Liver (tissue), 9 donors: ENCODE measurements around the gene EEA1. TPM values are rescaled to one million over a fixed set of nuclear protein-coding genes. Genes with fewer than 3 reads are reported as not detected.

Source experiments
- DNase-seq: peaks from one replicate; pipeline ENCODE4 v3.0.0-alpha.2; 2017; ENCODE audit warnings: low spot score
- H3K27ac ChIP-seq, 2 donors: one replicate each; pipeline ENCODE4 v1.7.0; 2013; ENCODE audit warnings: inconsistent platforms in 2 of 2, low read length in 2 of 2, control low read depth in 1 of 2, low read depth in 1 of 2, mild to moderate bottlenecking in 1 of 2
- H3K27me3 ChIP-seq, 4 donors: one replicate each; pipeline versions ENCODE4 v1.6.1 to v1.7.0; 2013; ENCODE audit warnings: low read length in 3 of 4, inconsistent platforms in 1 of 4, mild to moderate bottlenecking in 1 of 4, moderate library complexity in 1 of 4; ENCODE audit not compliant: control insufficient read depth in 4 of 4, insufficient read depth in 4 of 4
- H3K36me3 ChIP-seq, 4 donors: one replicate each; pipeline versions ENCODE4 v1.6.1 to v1.7.0; 2013; ENCODE audit warnings: low read length in 3 of 4, mild to moderate bottlenecking in 3 of 4, low read depth in 1 of 4, moderate library complexity in 1 of 4; ENCODE audit not compliant: control insufficient read depth in 4 of 4, insufficient read depth in 3 of 4
- H3K4me1 ChIP-seq, 4 donors: one replicate each; pipeline versions ENCODE4 v1.6.1 to v1.7.0; 2013; ENCODE audit warnings: low read length in 3 of 4, mild to moderate bottlenecking in 3 of 4, moderate library complexity in 1 of 4; ENCODE audit not compliant: control insufficient read depth in 4 of 4, insufficient read depth in 4 of 4
- H3K4me3 ChIP-seq, 3 donors: one replicate each; pipeline versions ENCODE4 v1.6.1 to v1.7.0; 2013; ENCODE audit warnings: low read length in 3 of 3, control low read depth in 1 of 3, low read depth in 1 of 3, mild to moderate bottlenecking in 1 of 3
- H3K9ac ChIP-seq, 2 donors: one replicate each; pipeline ENCODE4 v1.7.0; 2013; ENCODE audit warnings: low read length in 2 of 2, mild to moderate bottlenecking in 2 of 2, moderate library complexity in 2 of 2, control low read depth in 1 of 2, low read depth in 1 of 2
- H3K9me3 ChIP-seq, 4 donors: one replicate each; pipeline versions ENCODE4 v1.6.1 to v1.7.0; 2013; ENCODE audit warnings: low read length in 3 of 4; ENCODE audit not compliant: control insufficient read depth in 4 of 4
- EGR1 ChIP-seq, 2 donors: IDR thresholded peaks; 2 replicates each; pipeline ENCODE4 v1.6.1; 2016 to 2018; ENCODE audit warnings: antibody characterized with exemption in 2 of 2, low read depth in 2 of 2
- FOXA1 ChIP-seq: IDR thresholded peaks from 2 replicates; pipeline ENCODE4 v1.6.1; 2016; ENCODE audit warnings: antibody characterized with exemption
- FOXA2 ChIP-seq: IDR thresholded peaks from 2 replicates; pipeline ENCODE4 v1.6.1; 2016; ENCODE audit warnings: antibody characterized with exemption
- GABPA ChIP-seq, 2 donors: IDR thresholded peaks in 1 of 2; conservative IDR thresholded peaks in 1 of 2; 2 replicates each; pipeline ENCODE4 v1.6.1; 2016; ENCODE audit warnings: antibody characterized with exemption in 2 of 2, mild to moderate bottlenecking in 1 of 2, moderate library complexity in 1 of 2
- HNF4A ChIP-seq, 2 donors: conservative IDR thresholded peaks; 2 replicates each; pipeline ENCODE4 v1.6.1; 2016; ENCODE audit warnings: antibody characterized with exemption in 2 of 2, mild to moderate bottlenecking in 2 of 2
- HNF4G ChIP-seq: IDR thresholded peaks from 2 replicates; pipeline ENCODE4 v1.6.1; 2016; ENCODE audit warnings: antibody characterized with exemption
- JUND ChIP-seq, 2 donors: IDR thresholded peaks; 2 replicates each; pipeline ENCODE4 v1.6.1; 2016; ENCODE audit warnings: antibody characterized with exemption in 2 of 2
- NR2F2 ChIP-seq: IDR thresholded peaks from 2 replicates; pipeline ENCODE4 v1.6.1; 2016; ENCODE audit warnings: antibody characterized with exemption
- RAD21 ChIP-seq, 2 donors: IDR thresholded peaks; 2 replicates each; pipeline ENCODE4 v1.6.1; 2016; ENCODE audit warnings: antibody characterized with exemption in 2 of 2, mild to moderate bottlenecking in 2 of 2
- RXRA ChIP-seq, 2 donors: IDR thresholded peaks; 2 replicates each; pipeline ENCODE4 v1.6.1; 2017 to 2018; ENCODE audit warnings: antibody characterized with exemption in 2 of 2, mild to moderate bottlenecking in 1 of 2
- SP1 ChIP-seq: IDR thresholded peaks from 2 replicates; pipeline ENCODE4 v1.6.1; 2018; ENCODE audit warnings: antibody characterized with exemption, mild to moderate bottlenecking
- TAF1 ChIP-seq: conservative IDR thresholded peaks from 2 replicates; pipeline ENCODE4 v1.6.1; 2016; ENCODE audit warnings: antibody characterized with exemption, mild to moderate bottlenecking
- YY1 ChIP-seq: IDR thresholded peaks from 2 replicates; pipeline ENCODE4 v1.6.1; 2016; ENCODE audit warnings: antibody characterized with exemption, mild to moderate bottlenecking
- WGBS: extraction: QIAGEN DNeasy Blood & Tissue Kit; methylation state at CpG from one replicate; pipeline ENCODE4 v1.1.7; 2013; 5-methylcytosine and 5-hydroxymethylcytosine counted together
- polyA plus RNA-seq, 2 donors: library from polyadenylated mRNA; stranded (reverse) in 1 of 2; unstranded in 1 of 2; fragments of 200-250 nt in 1 of 2; fragments of >200 nt in 1 of 2; fragmentation: Nextera tagmentation in 1 of 2; extraction: Ambion mirVana in 1 of 2; gene quantifications; one replicate each; pipeline versions ENCODE4 v1.2.1 to v1.2.3, GENCODE V29; 2013 to 2015
- total RNA-seq, 2 donors: library from RNA; depleted of rRNA; stranded (reverse); fragments of >200 nt; gene quantifications; one replicate each; pipeline ENCODE4 v1.2.3, GENCODE V29; 2014
- TF ChIP-seq, protein P1 (sequence below): IDR thresholded peaks from 2 replicates; pipeline ENCODE4 v1.6.1; 2016; ENCODE audit warnings: antibody characterized with exemption, mild to moderate bottlenecking
- TF ChIP-seq, protein P2 (sequence below): IDR thresholded peaks from 2 replicates; pipeline ENCODE4 v1.6.1; 2016; ENCODE audit warnings: antibody characterized with exemption
- TF ChIP-seq, protein P3 (sequence below): fragments of 150-350 bp; IDR thresholded peaks from 2 replicates; pipeline ENCODE4 v1.5.1; 2017; ENCODE audit warnings: improper control_type of control experiment, low read depth, low read length; ENCODE audit not compliant: missing input control
- TF ChIP-seq, protein P4 (sequence below): IDR thresholded peaks from 2 replicates; pipeline ENCODE4 v1.6.1; 2016; ENCODE audit warnings: antibody characterized with exemption
- TF ChIP-seq, protein P5 (sequence below): IDR thresholded peaks from 2 replicates; pipeline ENCODE4 v1.6.1; 2016; ENCODE audit warnings: antibody characterized with exemption
- donor health status: healthy.
- donor health status: healthy.
- donor health status: healthy.
- donor health status: healthy.
- donor health status: healthy.

Gene EEA1
- total and polyA plus RNA-seq, 4 donors: 2.5 to 15.8 (median 9.1) TPM

DNA sequence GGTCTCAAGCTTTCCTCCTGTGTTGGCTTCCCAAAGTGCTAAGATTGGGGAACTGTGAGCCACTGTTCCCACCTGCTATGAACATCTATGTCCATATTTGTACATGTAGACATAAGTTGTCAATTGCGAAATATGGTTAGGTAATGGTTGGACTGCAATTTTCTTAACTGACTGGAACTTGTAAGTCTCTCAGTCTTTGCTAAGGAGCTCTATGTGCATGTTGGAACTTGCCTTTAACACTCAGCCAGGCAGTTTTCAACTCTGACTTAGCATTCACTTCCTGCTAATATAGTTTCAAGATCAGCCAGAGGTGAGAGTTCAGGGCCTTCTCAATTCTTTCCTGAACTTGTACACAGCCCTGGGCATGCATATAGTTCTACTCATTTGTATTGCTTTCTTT is 44.5 kb upstream of the EEA1 start:
- Histone ChIP-seq H3K27ac (no peak overlapping the region), H3K27me3 (no peaks in the 10 kb centered on the region), H3K4me1 (peaks cover 0 to 3% (median 0%) of the 10 kb centered on the region in 4 donors), H3K4me3 (no peak overlapping the region), H3K9ac (no peak overlapping the region), H3K9me3 (no peaks in the 10 kb centered on the region), H3K36me3 (no peaks in the 10 kb centered on the region)
- no peak for DNase-seq
- WGBS: 92% methylated on average over 1 of the region's 1 CpG
- TF ChIP-seq SP1: no peak
- TF ChIP-seq, protein P1, sequence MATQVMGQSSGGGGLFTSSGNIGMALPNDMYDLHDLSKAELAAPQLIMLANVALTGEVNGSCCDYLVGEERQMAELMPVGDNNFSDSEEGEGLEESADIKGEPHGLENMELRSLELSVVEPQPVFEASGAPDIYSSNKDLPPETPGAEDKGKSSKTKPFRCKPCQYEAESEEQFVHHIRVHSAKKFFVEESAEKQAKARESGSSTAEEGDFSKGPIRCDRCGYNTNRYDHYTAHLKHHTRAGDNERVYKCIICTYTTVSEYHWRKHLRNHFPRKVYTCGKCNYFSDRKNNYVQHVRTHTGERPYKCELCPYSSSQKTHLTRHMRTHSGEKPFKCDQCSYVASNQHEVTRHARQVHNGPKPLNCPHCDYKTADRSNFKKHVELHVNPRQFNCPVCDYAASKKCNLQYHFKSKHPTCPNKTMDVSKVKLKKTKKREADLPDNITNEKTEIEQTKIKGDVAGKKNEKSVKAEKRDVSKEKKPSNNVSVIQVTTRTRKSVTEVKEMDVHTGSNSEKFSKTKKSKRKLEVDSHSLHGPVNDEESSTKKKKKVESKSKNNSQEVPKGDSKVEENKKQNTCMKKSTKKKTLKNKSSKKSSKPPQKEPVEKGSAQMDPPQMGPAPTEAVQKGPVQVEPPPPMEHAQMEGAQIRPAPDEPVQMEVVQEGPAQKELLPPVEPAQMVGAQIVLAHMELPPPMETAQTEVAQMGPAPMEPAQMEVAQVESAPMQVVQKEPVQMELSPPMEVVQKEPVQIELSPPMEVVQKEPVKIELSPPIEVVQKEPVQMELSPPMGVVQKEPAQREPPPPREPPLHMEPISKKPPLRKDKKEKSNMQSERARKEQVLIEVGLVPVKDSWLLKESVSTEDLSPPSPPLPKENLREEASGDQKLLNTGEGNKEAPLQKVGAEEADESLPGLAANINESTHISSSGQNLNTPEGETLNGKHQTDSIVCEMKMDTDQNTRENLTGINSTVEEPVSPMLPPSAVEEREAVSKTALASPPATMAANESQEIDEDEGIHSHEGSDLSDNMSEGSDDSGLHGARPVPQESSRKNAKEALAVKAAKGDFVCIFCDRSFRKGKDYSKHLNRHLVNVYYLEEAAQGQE: no peak
- TF ChIP-seq JUND (IDR thresholded peaks at IDR 0.05): no peak
- no peak for TF ChIP-seq RAD21 (IDR thresholded peaks at IDR 0.05)
- no peak for TF ChIP-seq NR2F2
- no peak for TF ChIP-seq HNF4G
- TF ChIP-seq TAF1: no peak
- no peak for TF ChIP-seq FOXA2
- TF ChIP-seq YY1: no peak
- TF ChIP-seq, protein P2, sequence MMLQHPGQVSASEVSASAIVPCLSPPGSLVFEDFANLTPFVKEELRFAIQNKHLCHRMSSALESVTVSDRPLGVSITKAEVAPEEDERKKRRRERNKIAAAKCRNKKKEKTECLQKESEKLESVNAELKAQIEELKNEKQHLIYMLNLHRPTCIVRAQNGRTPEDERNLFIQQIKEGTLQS: no peak
- no peak for TF ChIP-seq HNF4A (conservative IDR thresholded peaks at IDR 0.05)
- no peak for TF ChIP-seq FOXA1
- no peak for TF ChIP-seq EGR1 (IDR thresholded peaks at IDR 0.05; ENCODE audit: low read depth in 2 of 2)
- TF ChIP-seq, protein P3, sequence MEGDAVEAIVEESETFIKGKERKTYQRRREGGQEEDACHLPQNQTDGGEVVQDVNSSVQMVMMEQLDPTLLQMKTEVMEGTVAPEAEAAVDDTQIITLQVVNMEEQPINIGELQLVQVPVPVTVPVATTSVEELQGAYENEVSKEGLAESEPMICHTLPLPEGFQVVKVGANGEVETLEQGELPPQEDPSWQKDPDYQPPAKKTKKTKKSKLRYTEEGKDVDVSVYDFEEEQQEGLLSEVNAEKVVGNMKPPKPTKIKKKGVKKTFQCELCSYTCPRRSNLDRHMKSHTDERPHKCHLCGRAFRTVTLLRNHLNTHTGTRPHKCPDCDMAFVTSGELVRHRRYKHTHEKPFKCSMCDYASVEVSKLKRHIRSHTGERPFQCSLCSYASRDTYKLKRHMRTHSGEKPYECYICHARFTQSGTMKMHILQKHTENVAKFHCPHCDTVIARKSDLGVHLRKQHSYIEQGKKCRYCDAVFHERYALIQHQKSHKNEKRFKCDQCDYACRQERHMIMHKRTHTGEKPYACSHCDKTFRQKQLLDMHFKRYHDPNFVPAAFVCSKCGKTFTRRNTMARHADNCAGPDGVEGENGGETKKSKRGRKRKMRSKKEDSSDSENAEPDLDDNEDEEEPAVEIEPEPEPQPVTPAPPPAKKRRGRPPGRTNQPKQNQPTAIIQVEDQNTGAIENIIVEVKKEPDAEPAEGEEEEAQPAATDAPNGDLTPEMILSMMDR: no peak
- TF ChIP-seq GABPA (IDR thresholded peaks at IDR 0.05 in 1 of 2, conservative IDR thresholded peaks at IDR 0.05 in 1 of 2): no peak
- TF ChIP-seq, protein P4, sequence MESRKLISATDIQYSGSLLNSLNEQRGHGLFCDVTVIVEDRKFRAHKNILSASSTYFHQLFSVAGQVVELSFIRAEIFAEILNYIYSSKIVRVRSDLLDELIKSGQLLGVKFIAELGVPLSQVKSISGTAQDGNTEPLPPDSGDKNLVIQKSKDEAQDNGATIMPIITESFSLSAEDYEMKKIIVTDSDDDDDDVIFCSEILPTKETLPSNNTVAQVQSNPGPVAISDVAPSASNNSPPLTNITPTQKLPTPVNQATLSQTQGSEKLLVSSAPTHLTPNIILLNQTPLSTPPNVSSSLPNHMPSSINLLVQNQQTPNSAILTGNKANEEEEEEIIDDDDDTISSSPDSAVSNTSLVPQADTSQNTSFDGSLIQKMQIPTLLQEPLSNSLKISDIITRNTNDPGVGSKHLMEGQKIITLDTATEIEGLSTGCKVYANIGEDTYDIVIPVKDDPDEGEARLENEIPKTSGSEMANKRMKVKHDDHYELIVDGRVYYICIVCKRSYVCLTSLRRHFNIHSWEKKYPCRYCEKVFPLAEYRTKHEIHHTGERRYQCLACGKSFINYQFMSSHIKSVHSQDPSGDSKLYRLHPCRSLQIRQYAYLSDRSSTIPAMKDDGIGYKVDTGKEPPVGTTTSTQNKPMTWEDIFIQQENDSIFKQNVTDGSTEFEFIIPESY: no peak
- TF ChIP-seq, protein P5, sequence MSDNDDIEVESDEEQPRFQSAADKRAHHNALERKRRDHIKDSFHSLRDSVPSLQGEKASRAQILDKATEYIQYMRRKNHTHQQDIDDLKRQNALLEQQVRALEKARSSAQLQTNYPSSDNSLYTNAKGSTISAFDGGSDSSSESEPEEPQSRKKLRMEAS: no peak
- TF ChIP-seq RXRA (IDR thresholded peaks at IDR 0.05): no peak
